Mammary epithelial cell (primary cell): ENCODE data around the gene FRMPD1.

Source experiments
- EZH2 ChIP-seq: IDR thresholded peaks from 2 replicates; pipeline ENCODE4 v1.6.1; 2012; ENCODE audit warnings: low read length, inconsistent platforms, borderline replicate concordance
- TF ChIP-seq, protein P1 (sequence below), 2 donors: IDR thresholded peaks in 1 of 2; conservative IDR thresholded peaks in 1 of 2; 2 replicates each; pipeline ENCODE4 v1.5.1; 2011 to 2012; ENCODE audit warnings: inconsistent platforms in 2 of 2, low read length in 2 of 2, mild to moderate bottlenecking in 2 of 2, control low read depth in 1 of 2, low read depth in 1 of 2; ENCODE audit not compliant: insufficient read depth in 1 of 2; ENCODE audit errors: extremely low read depth in 1 of 2

DNA sequence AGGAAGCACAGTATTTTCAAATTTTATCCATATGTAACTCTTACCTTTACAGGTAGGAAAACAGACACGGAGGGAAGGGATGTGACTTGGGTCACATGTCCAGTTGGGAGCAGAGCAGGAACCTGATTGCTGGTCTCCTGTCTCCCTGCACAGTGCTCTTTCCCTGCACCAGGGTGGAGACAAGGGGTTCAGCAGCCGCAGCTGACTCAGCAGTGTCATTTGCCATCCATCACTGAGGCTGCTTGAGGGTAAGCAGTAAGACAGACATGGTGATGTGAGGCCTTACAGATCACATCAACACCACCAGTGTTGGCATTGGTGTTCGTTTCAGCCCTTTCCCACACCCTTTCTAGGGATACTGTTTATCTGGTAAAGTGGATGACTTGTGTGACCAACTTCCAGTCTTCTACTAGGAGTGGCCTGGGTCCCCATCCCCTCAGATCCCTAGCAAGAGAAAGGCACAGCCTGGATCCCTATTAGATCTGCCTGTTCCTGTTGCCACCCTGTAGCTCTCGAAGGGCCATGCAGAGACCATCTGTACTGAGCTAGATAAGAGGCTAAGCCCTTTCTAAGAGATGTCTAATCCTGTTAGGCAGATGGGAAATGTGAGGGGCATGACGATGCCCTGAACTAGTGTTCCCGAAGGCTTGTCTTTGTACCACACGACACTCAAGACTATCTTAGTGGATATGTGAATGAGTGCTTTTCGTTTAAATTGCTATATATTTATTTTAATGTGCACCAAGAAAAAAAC, 29.1 kb downstream of the FRMPD1 start:
- TF ChIP-seq, protein P1, sequence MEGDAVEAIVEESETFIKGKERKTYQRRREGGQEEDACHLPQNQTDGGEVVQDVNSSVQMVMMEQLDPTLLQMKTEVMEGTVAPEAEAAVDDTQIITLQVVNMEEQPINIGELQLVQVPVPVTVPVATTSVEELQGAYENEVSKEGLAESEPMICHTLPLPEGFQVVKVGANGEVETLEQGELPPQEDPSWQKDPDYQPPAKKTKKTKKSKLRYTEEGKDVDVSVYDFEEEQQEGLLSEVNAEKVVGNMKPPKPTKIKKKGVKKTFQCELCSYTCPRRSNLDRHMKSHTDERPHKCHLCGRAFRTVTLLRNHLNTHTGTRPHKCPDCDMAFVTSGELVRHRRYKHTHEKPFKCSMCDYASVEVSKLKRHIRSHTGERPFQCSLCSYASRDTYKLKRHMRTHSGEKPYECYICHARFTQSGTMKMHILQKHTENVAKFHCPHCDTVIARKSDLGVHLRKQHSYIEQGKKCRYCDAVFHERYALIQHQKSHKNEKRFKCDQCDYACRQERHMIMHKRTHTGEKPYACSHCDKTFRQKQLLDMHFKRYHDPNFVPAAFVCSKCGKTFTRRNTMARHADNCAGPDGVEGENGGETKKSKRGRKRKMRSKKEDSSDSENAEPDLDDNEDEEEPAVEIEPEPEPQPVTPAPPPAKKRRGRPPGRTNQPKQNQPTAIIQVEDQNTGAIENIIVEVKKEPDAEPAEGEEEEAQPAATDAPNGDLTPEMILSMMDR (conservative IDR thresholded peaks at IDR 0.05 in 1 of 2, IDR thresholded peaks at IDR 0.05 in 1 of 2; ENCODE audit: extremely low read depth in 1 of 2, insufficient read depth in 1 of 2, low read depth in 1 of 2, low read length in 2 of 2): no peak
- no peak for TF ChIP-seq EZH2
